ENCODE data around the gene DUSP15.

- TF ChIP-seq FOXK2 (IDR thresholded peaks at IDR 0.05) (no peak), ZNF384 (IDR thresholded peaks at IDR 0.05) (no peak), NFRKB (IDR thresholded peaks at IDR 0.05) (no peak), BHLHE40 (IDR thresholded peaks at IDR 0.05; ENCODE audit: borderline replicate concordance) (no peak), SUZ12 (IDR thresholded peaks at IDR 0.05) (no peak), PKNOX1 (IDR thresholded peaks at IDR 0.05) (no peak), SP1 (IDR thresholded peaks at IDR 0.05) (no peak), FOXA1 (IDR thresholded peaks at IDR 0.05) (no peak), ARNT (IDR thresholded peaks at IDR 0.05) (no peak)
Observed at GRCh38 chr20:31871618-31871954, 1.3 kb upstream of the DUSP15 start.

Data from HEK293T (cell line).